Measurements from ENCODE around the gene DDRGK1.
"Not testable (repeated sequence)": the region's sequence is repeated elsewhere in the genome, so short reads cannot be mapped to it uniquely, and the experiment has no call there.

DDRGK1 gene

GRCh38 chr20:3166338-3166912 is 38.1 kb downstream of the DDRGK1 start:
- no peak for DNase-seq (ENCODE audit: low read depth in 1 of 2, low spot score in 1 of 2)

- no peak for DNase-seq (ENCODE audit: low read depth in 1 of 2, low spot score in 1 of 2)
Observed at GRCh38 chr20:3165473-3166337, 38.8 kb downstream of the DDRGK1 start.

- DNase-seq (ENCODE audit: low read depth in 1 of 2, low spot score in 1 of 2) = no peak
Observed at GRCh38 chr20:3164763-3165410, 39.6 kb downstream of the DDRGK1 start.

GRCh38 chr20:3164043-3164762 is 40.3 kb downstream of the DDRGK1 start:
- DNase-seq (ENCODE audit: low read depth in 1 of 2, low spot score in 1 of 2) = no peak

GRCh38 chr20:3163099-3164042 is 41.1 kb downstream of the DDRGK1 start:
- no peak for DNase-seq (ENCODE audit: low read depth in 1 of 2, low spot score in 1 of 2)

GRCh38 chr20:3162080-3162611 is 42.3 kb downstream of the DDRGK1 start:
- no peak for DNase-seq (ENCODE audit: low read depth in 1 of 2, low spot score in 1 of 2)

GRCh38 chr20:3161316-3162079 is 43.0 kb downstream of the DDRGK1 start:
- DNase-seq (ENCODE audit: low read depth in 1 of 2, low spot score in 1 of 2) = no peak

GRCh38 chr20:3160418-3160817 is 44.1 kb downstream of the DDRGK1 start:
- DNase-seq (ENCODE audit: low read depth in 1 of 2, low spot score in 1 of 2) = no peak

- no peak for DNase-seq (ENCODE audit: low read depth in 1 of 2, low spot score in 1 of 2)
Observed at GRCh38 chr20:3158968-3159431, 45.5 kb downstream of the DDRGK1 start.

GRCh38 chr20:3157817-3158216 is 46.7 kb downstream of the DDRGK1 start:
- no peak for DNase-seq (ENCODE audit: low read depth in 1 of 2, low spot score in 1 of 2)

- no peak for DNase-seq (ENCODE audit: low read depth in 1 of 2, low spot score in 1 of 2)
Observed at GRCh38 chr20:3156811-3157619, 47.5 kb downstream of the DDRGK1 start.

- not testable (repeated sequence) for DNase-seq (ENCODE audit: low read depth in 1 of 2, low spot score in 1 of 2)
Observed at GRCh38 chr20:3152057-3152644, 52.3 kb downstream of the DDRGK1 start.

- no peak for DNase-seq (ENCODE audit: low read depth in 1 of 2, low spot score in 1 of 2)
Observed at GRCh38 chr20:3150908-3151307, 53.6 kb downstream of the DDRGK1 start.

GRCh38 chr20:3146732-3147341 is 57.6 kb downstream of the DDRGK1 start:
- DNase-seq (ENCODE audit: low read depth in 1 of 2, low spot score in 1 of 2) = no peak

- no peak for DNase-seq (ENCODE audit: low read depth in 1 of 2, low spot score in 1 of 2)
Observed at GRCh38 chr20:3141757-3142156, 62.7 kb downstream of the DDRGK1 start.
